ENCODE results near the gene TMCC1.
"Not testable (repeated sequence)": the region's sequence is repeated elsewhere in the genome, so short reads cannot be mapped to it uniquely, and the experiment has no call there.

Gene TMCC1

GRCh38 chr3:129622933-129623332 lies 270.6 kb downstream of the TMCC1 start:
- DNase-seq (ENCODE audit: low spot score): no peak

- no peak for DNase-seq (ENCODE audit: low spot score)
Measured at GRCh38 chr3:129622226-129622874, 271.2 kb downstream of the TMCC1 start.

GRCh38 chr3:129621626-129622225 lies 271.8 kb downstream of the TMCC1 start:
- DNase-seq (ENCODE audit: low spot score): no peak

GRCh38 chr3:129620828-129621559 lies 272.5 kb downstream of the TMCC1 start:
- no peak for DNase-seq (ENCODE audit: low spot score)

GRCh38 chr3:129619726-129620162 lies 273.8 kb downstream of the TMCC1 start:
- no peak for DNase-seq (ENCODE audit: low spot score)

GRCh38 chr3:129618901-129619671 lies 274.4 kb downstream of the TMCC1 start:
- DNase-seq (ENCODE audit: low spot score): no peak

GRCh38 chr3:129618186-129618820 lies 275.2 kb downstream of the TMCC1 start:
- no peak for DNase-seq (ENCODE audit: low spot score)

GRCh38 chr3:129617381-129618185 lies 275.9 kb downstream of the TMCC1 start:
- DNase-seq (ENCODE audit: low spot score): no peak

GRCh38 chr3:129616713-129617112 lies 276.8 kb downstream of the TMCC1 start:
- DNase-seq (ENCODE audit: low spot score): no peak

- DNase-seq (ENCODE audit: low spot score): no peak
Measured at GRCh38 chr3:129616291-129616690, 277.2 kb downstream of the TMCC1 start.

GRCh38 chr3:129615751-129616281 lies 277.7 kb downstream of the TMCC1 start:
- DNase-seq (ENCODE audit: low spot score): no peak

GRCh38 chr3:129614927-129615363 lies 278.6 kb downstream of the TMCC1 start:
- no peak for DNase-seq (ENCODE audit: low spot score)

- no peak for DNase-seq (ENCODE audit: low spot score)
Measured at GRCh38 chr3:129614435-129614834, 279.1 kb downstream of the TMCC1 start.

- DNase-seq (ENCODE audit: low spot score): no peak
Measured at GRCh38 chr3:129613367-129613740, 280.2 kb downstream of the TMCC1 start.

- no peak for DNase-seq (ENCODE audit: low spot score)
Measured at GRCh38 chr3:129612534-129613366, 280.8 kb downstream of the TMCC1 start.

- DNase-seq (ENCODE audit: low spot score): no peak
Measured at GRCh38 chr3:129611812-129612533, 281.5 kb downstream of the TMCC1 start.

- no peak for DNase-seq (ENCODE audit: low spot score)
Measured at GRCh38 chr3:129611446-129611800, 282.1 kb downstream of the TMCC1 start.

GRCh38 chr3:129610794-129611445 lies 282.6 kb downstream of the TMCC1 start:
- DNase-seq (ENCODE audit: low spot score): not testable (repeated sequence)

GRCh38 chr3:129610276-129610675 lies 283.2 kb downstream of the TMCC1 start:
- no peak for DNase-seq (ENCODE audit: low spot score)
